GM12864 (cell line): ENCODE data around the gene CLECL1.

Experiments used
- DNase-seq: peaks from one replicate; pipeline ENCODE4 v3.0.0-alpha.2; 2011; ENCODE audit warnings: low read depth
- H3K4me3 ChIP-seq: 2 replicates; pipeline ENCODE4 v1.5.1; 2011; ENCODE audit warnings: mild to moderate bottlenecking, low read depth, low read length, control low read depth
- TF ChIP-seq, protein P1 (sequence below): IDR thresholded peaks from 2 replicates; pipeline ENCODE4 v1.5.1; 2011; ENCODE audit warnings: low read depth, mild to moderate bottlenecking, moderate library complexity, low read length, control low read depth, inconsistent platforms; ENCODE audit errors: missing control alignments

CLECL1 gene

DNA sequence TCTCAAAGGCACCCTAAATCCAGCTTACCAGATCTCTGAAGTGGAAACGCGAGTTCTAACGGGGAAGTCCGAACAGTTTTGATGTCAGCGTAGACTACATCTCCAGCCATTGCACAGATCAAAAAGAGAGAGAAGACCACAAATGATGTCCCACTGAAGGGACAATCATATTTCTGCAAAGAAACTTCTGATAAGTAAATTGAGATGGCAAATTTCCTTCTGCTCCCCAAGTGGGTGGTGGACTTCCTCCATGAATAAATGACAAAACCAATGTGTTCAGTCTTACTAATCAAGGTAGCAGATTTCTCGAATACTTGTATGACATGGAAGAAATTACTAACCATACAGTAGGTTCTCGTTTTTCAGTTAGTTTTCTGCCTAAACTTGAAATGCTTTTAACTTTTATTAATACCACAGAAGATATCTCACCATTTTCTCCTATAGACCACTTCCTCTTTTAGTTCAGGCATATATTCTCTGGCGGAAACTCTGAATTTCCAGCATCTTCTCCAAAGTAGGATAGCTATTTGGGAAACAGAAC, at the start of gene CLECL1:
TSS of gene CLECL1 (minus strand) at position 177 of the 541 bp plus-strand sequence.
- TF ChIP-seq, protein P1, sequence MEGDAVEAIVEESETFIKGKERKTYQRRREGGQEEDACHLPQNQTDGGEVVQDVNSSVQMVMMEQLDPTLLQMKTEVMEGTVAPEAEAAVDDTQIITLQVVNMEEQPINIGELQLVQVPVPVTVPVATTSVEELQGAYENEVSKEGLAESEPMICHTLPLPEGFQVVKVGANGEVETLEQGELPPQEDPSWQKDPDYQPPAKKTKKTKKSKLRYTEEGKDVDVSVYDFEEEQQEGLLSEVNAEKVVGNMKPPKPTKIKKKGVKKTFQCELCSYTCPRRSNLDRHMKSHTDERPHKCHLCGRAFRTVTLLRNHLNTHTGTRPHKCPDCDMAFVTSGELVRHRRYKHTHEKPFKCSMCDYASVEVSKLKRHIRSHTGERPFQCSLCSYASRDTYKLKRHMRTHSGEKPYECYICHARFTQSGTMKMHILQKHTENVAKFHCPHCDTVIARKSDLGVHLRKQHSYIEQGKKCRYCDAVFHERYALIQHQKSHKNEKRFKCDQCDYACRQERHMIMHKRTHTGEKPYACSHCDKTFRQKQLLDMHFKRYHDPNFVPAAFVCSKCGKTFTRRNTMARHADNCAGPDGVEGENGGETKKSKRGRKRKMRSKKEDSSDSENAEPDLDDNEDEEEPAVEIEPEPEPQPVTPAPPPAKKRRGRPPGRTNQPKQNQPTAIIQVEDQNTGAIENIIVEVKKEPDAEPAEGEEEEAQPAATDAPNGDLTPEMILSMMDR, result no peak
- H3K4me3 ChIP-seq, result peak within 1 kb of the TSS; percentile 47
- DNase-seq, result peak; percentile 57

DNA sequence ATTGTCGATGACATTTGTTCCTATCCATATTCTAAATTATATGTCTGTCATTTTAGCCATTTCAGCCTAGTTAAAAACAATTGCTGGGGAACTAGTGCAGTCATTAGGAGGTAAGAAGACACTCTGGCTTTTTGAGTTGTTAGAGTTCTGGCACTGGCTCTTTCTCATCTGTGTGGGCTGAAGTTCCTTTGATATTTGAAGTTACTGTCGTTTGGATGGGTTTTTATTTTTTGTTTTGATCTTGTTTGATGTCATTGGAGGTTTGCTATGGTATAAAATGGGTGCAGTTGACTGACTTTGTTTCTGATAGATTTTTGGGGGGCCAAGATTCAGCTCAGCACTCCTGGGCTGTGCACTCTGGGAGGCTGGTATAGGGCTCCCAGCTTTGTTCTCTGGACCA, 48.5 kb upstream of the CLECL1 start:
- no peak for DNase-seq
- no peak overlapping the region for H3K4me3 ChIP-seq
- TF ChIP-seq, protein P1, result no peak

GRCh38 chr12:9779209-9779608, 46.3 kb upstream of the CLECL1 start:
- TF ChIP-seq, protein P1, result no peak
- no peak for DNase-seq
- H3K4me3 ChIP-seq, result no peak overlapping the region

DNA sequence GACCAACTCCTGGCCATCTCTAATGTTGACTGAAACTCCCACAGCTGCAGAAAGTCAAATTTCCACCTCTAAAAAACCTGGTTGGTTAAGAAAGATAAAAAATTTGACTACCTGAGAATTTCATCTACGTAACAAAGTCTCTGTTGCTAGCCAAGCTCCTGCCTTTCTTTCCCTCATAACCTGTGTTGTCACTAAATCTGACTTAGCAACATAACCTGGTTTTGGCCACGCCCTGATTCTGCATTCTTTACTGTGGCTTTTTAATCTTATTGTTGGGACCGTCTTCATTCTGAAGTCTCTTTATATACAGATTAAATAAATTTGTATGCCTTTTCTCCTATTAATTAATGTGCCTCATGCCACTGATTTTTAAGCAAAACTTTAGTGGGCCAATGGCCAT, 43.9 kb upstream of the CLECL1 start:
- no peak for DNase-seq
- H3K4me3 ChIP-seq, result no peak overlapping the region
- TF ChIP-seq, protein P1, result no peak

DNA sequence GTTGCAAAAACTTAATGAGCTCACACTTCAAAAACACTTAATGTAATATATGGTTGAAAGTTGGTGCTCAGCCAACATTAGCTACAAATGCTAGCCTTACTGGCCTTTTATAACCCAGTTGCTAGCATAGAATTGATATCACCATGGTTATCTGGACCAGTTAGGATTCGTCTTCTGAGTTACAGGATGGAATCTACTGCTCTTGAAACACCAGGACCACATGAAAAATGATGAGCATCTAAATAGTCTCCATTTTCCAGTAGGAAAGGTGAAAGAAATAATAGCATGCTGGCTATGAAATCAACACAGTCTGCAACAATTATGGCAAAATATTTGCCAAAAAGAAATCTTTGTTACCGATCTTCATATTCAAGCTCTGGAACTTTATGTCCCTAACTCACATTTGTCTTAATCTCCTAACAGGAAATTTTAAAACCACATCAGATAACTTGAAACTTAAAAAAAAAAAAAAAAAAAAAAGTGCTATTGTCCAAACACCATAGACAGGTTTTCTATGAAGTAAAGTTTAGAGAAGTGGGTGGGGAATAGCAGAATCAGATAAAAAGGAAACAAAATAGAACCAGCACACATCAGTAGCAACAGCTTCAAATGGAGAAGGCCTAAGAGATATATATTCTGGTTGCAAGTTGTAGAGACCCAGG, 40.5 kb upstream of the CLECL1 start:
- no peak overlapping the region for H3K4me3 ChIP-seq
- DNase-seq, result no peak
- TF ChIP-seq, protein P1, result no peak

DNA sequence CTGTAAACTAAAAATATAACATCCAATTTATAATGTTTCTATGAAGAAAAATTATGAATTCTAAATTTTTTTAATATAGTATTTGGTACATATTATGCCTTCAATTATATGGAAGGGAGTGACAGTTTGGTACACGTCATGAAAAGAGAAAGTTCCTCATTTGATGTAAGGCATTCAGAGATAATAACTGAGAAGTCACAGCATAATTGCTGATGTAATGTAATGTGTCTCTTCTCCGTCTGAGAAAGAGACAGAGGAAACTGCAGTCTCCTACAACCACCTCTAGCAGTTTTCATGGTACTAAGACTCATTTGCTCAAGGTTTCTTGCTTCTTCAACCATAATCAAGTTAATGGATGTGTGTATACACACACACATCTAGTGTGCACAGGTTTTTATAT, 30.1 kb upstream of the CLECL1 start:
- TF ChIP-seq, protein P1, result no peak
- DNase-seq, result no peak
- H3K4me3 ChIP-seq, result no peak overlapping the region

- DNase-seq, result no peak
- no peak overlapping the region for H3K4me3 ChIP-seq
- TF ChIP-seq, protein P1, result no peak
Measured at GRCh38 chr12:9762369-9762768, 29.5 kb upstream of the CLECL1 start.
